HG02763 (cell line): ENCODE measurements around the gene GJB5.
"Not testable (repeated sequence)": the region's sequence is repeated elsewhere in the genome, so short reads cannot be mapped to it uniquely, and the experiment has no call there.

Source experiments
- ATAC-seq: cut with Tn5 transposase; IDR thresholded peaks from one replicate; pipeline ENCODE4 v1.9.1; 2021; ENCODE audit warnings: mild to moderate bottlenecking, moderate library complexity; ENCODE audit not compliant: unreplicated experiment

Gene GJB5

DNA sequence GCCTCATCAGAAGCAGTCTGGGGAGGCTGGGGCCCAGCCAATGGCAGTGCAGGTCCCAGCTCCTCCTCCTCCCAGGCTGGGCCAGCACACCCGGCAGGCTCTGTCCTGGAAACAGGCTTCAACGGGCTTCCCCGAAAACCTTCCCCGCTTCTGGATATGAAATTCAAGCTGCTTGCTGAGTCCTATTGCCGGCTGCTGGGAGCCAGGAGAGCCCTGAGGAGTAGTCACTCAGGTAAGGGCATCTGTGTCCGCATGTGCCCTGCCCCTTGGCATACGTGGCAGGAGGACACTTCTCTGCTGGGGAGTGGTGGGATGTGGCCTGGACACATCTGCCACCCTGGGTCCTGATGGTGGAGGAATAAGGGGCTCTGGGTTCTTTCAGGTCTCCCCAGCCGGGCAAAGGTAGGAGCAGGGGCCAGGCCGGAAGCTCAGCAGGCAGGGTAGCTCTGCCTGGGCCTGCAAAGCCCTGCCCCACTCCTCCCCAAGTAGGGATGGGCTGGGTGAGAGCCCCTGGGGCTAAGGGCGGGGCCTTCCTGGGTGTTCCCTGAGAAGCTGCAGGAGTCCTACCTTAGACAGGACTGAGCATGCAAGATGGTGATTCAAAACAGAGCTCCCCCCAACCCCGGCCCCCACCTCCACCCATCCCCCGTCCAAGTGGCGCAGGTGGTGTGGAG is at the start of gene GJB5:
Gene GJB5, plus strand, starts transcription at position 84 of the 674 bp plus-strand sequence. CDS start 2,284 bp downstream, outside the sequence.
- ATAC-seq: no peak

DNA sequence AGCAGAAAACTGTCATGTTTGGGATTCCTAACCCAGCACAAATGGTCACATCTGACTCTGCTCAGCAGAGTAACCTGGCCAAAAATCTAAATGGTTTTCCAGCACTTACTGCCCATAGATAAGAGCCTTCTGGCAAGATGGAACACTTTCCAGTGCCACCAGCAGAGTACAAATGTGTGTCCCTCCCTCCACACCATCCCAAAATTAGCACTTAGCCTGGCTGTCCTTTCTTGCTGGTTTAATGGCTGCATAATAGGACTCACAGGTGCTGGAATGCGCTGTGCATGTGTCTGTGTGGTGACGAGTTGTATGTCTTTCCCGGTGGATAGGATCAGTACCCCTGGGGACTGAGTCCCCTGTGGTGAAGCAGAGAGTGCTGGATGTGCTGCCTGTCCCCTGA is 49.8 kb upstream of the GJB5 start:
- ATAC-seq: no peak

DNA sequence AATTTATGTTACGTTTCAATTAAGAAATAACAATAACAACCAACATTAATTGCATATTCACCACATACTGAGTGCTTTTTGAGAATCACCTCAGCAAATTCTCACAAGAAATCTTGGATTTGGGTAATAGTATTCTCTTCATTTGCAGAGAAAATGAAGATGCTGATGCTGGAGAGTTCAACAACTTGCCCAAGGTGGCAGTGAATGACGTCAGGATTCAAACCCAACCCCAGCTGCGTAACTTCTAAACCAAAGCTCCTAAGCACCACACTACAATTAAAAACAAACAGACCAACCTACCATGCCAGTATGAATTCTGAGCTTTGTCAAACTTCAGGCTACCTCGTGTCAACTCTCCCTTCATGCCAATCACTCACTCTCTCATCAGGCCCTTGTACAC is 46.7 kb upstream of the GJB5 start:
- ATAC-seq: no peak

DNA sequence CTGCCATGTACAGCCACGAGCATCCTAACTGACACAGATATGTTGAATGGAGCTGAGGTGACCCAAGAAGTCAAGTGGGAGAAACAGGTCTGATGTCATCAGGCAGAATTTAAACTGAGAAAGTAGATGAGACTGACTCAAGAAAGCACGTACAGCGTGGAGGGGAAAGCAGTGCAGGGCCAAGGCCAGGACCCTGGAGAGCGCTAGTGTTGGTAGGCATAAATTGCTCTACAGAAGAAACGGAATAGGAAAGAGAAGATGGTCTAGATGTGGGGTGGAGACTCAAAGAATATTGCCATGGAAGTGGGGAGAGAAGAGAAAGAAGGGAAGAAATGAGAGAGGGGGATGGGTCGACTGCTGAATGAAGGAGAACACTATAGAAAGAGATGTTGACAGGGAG is 45.3 kb upstream of the GJB5 start:
- ATAC-seq: no peak

DNA sequence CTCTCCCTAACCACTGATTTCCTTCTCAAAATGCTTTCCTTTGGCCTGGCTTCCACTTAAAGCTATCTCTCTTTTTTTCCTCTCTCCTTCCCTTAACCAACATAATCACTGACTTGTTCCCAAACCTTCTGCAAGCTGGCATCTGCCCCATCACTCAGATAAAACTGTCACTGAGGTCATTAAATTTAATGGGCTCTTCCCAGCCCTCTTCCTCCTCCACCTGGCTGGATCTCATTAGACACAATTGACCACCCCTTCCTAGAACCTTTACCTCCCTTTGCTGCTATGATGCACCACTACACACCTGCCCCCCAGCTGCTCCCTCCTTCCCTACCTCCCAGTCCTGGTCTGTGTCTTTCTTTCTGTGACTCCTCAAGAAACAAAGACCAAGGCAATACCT is 44.0 kb upstream of the GJB5 start:
- ATAC-seq: no peak

DNA sequence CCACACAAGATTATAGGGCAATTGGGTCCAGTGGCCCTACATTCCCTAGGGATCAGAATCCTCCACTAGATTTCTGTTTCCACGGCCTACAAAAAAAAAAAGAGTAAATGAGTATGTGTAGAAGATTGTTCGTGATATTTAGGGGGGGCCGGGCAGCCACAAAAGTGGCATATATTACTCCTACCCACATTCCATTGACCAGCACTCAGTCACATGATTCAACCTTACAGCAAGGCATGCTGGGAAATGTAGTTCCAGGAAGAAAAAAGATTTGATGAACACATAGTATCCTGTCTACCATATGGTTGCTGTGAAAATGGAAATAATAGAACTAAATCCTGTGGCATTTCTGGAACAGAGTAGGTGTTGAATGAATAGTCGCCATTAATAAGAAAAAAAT is 43.4 kb upstream of the GJB5 start:
- no peak for ATAC-seq

DNA sequence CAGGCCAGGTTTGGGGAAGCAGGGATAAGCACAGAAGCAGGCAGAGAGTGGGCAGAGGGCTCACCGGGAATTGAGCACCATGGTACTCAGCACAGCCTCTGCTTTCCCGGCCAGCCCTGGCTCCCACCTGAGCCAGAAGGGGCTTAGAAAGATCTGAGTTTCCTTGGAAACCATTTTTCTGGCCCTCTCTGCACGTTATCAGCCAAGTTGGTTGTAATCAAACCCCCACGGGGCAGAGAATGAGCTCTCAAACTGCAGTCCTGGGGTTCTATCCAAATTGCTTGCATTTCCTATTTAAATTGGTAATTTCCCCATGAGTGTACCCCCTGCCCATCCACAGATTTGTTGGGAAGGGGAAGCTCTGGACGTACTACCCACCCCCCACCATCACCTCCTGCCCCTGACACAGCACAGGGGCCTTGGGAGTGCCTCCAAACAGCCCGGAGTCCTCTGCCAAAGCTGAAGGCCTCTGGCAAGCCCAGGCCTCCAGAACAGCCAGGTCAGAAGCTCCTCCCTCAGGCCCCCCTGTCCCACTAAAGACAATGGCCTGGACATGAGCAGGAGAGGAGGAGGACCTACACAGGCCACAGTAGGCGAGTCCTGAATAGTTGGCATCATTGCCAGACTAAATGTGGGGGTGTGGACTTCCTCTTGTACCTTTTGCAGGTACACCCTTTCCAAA is 42.7 kb upstream of the GJB5 start:
- no peak for ATAC-seq

DNA sequence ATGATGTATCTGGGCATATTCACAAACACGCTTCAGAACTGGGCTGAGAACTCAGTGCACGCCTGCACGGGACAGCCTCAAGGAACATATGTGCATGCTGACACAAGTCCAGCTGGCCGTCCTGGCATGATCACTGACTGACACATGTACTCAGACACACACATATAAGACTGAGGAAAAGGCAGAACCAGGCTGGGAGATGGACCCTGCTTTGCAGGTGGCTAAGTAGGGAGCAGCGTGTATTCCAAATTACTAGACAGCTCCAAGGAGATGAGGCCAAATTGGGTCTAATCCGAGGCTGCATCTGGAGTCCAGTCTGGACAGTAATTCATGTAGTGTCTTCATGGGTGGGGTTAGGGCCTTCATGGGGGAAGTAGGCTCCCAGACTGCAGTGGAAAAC is 41.4 kb upstream of the GJB5 start:
- ATAC-seq: no peak

DNA sequence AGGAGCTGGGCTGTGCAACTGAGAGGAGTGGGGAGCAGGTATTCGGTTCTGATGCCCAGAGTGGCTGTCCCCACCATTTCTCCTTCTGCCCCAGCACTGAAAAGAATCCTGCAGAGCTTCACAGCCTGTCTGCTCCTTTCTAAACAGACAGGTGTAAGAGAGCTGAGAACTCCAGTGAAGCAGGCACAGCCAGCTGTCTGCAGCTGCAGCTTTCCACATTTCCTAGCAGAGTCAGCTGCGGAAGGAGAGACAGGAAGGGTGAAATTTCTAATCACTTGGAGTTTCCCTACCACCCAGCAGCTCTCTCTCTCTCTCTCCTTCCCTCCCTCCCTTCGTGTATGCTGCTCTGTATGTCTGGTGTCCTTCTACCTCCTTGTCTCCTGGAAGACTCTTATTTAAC is 40.5 kb upstream of the GJB5 start:
- ATAC-seq: no peak

DNA sequence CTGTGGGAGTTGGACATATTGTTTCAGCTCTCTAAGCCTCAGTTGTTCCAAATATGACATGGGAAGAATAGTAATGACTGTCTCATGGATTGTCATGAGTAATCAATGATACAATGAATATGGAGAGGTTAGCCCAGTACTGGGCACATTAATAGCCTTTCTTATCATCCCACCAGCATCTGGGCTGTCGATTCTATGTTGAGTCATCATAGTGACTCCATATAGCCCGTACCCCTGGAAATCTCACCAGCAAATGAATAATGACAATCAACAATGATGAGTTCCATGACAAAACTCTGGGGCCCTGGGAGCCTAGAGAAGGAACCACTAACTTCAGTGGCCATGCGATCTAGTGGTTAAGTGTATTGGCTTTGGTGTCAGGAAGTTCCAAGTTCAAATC is 39.7 kb upstream of the GJB5 start:
- no peak for ATAC-seq

DNA sequence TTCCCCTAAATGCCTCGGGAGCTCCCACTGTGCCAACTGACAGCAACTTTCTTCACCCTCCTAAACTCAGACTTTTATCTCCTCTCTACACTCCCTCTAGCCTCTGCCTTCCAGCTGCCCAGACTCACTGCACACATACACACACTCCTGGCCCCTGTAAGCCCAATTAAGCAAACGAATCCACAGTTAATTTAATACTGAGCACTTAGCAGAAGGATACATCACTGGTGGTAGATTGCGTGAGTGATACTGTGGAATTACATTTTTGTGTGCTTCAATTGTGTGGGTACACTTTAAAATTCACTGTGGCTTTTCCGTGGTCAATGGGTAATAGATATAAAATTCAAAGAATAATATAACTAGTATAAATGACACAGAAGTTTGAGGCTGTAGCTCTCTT is 33.6 kb upstream of the GJB5 start:
- ATAC-seq: no peak

DNA sequence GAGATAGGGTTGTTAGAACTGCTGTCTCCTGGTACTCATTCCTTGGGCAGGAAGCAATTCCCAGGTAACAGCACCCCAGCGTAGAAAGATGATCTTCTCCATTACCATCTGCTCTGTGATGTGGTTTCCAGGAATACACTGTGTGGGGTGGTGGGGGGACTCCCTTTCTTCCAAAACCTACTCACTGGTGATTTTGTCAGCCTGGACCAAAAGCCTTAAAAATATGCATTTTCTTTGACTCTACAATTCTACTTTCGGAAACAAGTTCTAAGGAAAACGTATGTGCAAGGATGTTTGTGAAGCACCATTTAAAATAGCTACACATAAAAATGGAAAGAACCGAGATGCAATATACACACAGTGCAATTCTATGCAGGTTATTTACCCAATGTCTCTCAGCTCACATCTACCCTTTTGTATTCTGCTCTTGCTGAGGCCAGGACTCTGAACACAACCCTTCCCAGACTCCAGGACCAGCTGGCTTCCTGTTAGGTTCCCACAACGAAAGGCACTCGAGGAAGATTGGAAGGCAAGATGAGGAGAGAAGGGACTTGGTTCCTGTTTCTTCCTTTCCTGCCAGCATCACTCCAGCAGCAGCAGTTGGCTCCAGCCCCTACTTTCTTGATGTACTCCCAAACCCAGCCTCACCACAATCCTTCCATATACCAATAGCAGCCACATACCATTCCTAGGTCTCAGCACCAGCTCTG is 33.0 kb upstream of the GJB5 start:
- ATAC-seq: no peak

DNA sequence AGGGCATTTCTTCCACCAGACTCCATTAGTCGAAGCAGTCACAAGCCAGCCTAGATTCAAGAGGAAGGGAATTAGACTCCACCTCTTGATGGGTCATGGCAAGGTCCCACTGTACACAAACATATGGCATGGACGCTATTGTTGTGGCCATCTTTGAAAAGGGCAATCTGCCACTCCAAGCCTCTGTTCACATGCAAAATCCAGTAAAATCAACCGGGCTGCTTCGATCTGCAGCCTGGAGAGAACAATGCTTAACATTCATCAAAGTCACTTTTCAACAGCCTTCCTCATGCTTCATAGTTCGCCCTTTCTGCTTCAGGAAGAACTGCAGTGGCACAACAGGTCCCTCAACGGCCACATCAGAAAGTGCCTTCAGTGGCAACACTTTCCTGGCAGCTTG is 28.0 kb upstream of the GJB5 start:
- ATAC-seq: no peak

DNA sequence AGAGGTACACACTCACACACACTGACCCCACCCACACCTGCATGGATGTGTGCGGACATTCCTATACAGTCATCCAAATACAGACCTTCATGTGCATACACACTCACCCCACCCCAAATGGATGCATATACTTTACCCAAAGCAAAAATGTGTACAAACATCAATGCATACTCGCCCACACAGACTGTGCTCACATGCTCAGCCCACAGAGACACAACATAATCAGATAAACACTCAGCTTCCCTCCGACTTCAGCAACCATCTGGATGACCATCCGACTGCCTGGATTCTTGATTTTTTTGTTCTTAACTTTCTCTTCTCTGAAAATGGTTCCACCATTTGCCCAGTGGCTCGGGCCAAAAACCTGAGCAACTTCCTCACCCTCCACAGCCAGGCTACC is 24.4 kb upstream of the GJB5 start:
- ATAC-seq: no peak

DNA sequence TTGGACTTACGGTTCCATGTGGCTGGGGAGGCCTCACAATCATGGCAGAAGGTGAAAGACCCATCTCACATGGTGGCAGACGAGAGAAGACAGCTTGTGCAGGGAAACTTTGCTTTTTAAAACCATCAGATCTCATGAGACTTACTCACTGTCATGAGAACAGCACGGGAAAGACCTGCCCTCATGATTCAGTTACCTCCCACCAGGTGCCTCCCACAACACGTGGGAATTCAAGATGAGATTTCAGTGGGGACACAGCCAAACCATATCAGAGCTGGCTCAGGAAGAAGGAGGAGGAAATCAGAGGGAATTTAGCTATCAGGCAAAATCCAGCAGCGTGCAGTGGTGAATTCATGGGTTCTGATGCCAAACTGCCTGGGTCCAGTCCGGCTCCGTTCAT is 22.0 kb upstream of the GJB5 start:
- not testable (repeated sequence) for ATAC-seq

DNA sequence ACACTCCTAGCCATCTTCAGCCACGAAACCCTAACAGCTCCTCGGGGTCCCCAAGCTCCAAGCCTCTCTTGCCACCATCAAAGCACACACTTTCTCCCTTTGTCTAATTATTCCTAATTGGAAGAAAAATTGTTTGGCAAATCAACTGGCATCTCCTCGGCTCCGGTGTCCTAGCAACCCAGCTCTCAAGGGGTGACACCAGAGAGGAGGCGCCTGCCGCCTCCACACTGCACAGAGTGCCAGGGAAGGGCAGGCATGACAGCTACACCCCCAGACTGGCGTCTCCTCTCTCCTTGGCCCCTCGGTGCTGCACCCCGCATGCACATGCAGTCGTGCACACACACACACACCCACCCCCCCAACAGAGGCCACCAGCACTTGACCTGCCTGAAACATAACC is 18.2 kb upstream of the GJB5 start:
- no peak for ATAC-seq

DNA sequence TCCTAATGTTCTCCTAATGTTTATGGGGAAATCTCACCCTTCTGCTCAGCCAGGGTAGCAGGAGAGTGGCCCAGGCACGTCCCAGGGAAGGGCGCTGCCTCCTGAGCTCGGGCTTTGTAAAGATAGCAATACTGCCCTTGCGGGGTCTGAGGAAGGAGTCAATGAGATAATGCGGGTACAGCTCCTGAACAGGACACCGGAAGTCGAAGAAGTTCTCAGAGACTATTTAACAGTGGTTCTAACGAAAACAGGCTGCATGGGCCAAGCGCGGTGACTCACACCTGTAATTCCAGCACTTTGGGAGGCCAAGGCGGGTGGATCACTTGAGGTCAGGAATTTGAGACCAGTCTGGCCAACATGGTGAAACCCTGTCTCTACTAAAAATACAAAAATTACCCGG is 17.6 kb upstream of the GJB5 start:
- ATAC-seq: not testable (repeated sequence)

DNA sequence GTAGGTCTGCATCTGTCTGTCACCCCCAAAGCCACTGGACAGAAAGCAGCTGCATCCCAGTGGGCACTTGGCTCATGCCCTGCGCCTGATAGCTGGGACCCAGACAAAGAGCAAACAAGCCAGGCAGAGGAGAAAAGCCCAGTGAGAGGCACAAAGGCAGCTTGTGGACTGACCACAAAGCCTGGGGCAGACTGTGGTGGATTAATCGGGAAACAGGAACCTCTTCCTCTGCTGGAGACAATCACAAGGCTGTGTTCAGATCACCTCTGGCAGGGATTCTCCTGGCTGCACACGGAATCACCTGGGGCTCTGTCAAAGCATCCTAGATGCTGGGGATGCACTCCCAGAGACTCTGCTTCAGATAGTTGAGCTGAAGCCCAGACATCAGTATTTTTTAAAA is 15.2 kb upstream of the GJB5 start:
- no peak for ATAC-seq

DNA sequence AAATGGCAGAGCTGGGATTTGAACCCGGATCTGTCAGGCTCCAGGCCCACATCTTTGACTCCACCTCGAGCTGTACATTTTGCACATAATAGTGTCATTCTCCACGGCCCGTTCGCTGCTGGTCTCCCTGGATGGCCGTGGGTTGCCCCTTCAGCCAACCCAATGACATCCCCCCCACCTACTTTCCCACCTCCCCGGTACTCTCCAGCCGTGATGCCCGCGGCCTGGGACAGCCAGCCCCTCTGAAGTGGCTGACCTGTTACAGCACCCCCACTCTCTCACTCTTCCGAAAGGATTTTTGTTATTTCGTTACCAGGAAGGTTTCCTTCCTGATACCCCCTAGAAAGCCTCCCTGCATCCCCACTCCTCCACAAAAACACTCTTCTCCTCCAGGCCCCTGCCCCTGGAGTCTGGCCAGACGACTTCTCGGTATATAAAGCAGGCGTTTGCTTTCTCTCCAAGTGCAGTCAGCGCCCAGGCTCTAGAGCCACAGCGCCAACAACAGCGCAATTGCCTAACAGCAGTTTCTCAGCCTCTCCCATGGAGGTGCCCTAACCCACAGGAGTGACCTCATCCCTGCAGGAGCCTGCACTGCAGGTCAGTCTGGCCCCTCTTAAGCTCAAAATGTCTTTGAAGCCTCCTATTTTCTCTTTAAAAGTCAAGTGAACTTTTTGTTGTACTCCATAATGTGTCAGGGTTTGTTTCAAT is 14.5 kb upstream of the GJB5 start:
- no peak for ATAC-seq

DNA sequence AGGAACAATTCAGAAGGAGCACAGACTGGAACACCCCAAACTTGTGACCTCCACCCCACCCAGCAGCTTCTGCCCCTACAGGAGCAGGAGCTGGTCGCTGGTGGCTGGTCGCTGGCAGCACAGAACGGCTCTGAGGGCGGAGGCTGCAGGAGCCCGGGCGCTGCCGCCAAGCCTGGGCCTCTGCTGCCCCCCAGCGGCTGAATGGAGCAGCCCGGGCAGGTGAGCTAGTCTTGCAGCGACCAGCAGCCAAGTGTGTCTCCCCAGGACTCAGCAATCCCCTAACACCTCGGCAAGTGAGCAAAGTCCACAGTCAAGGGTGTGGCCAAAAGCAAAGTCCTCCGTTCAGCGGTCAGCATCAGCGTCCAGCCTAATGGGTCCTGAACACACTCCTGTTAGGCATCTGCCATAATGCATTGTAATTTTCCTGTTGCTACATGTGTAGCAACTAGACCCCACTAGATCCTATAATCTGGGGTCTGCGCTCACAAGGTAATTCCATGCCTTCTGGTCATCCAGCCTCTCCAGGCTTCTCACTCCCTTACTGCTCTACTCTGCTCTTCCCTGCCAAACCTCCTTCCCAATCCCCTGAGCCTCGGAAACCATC is 12.1 kb upstream of the GJB5 start:
- ATAC-seq: peak; percentile 53

DNA sequence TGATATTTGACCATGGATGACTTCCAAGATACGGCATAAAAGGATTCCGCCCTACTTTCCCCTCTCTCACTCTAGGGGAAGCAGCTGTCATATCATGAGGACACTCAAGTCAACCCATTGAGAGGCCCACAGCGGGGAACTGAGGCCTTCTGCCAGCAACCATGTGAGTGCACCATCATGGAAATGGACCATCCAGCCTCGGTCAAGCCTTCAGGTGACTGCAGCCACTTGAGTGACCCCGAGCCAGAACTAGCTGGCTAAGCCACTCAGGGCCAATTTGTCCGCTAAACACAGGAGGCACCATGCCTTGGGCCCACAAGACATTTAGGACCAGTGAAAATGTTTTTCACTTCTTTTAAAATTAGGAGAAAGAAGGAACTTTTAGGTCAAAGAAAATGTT is 11.1 kb upstream of the GJB5 start:
- ATAC-seq: no peak
